Hematopoietic multipotent progenitor cell treated with erythropoietin and hydrocortisone succinate and interleukin-3 and kit ligand, for 17 days (in vitro differentiated cells): ENCODE measurements around the gene ZC3H8.
A peak's percentile ranks its signal among the peaks of the same experiment; 100 is the strongest.
"Not testable (repeated sequence)": the region's sequence is repeated elsewhere in the genome, so short reads cannot be mapped to it uniquely, and the experiment has no call there.

Experiments
- DNase-seq: peaks from one replicate; pipeline ENCODE4 v3.0.0-alpha.2; 2015; ENCODE audit warnings: low spot score

Gene ZC3H8

GRCh38 chr2:112259509-112260294 is 4.9 kb upstream of the ZC3H8 start:
- DNase-seq, result peak; percentile 88

DNA sequence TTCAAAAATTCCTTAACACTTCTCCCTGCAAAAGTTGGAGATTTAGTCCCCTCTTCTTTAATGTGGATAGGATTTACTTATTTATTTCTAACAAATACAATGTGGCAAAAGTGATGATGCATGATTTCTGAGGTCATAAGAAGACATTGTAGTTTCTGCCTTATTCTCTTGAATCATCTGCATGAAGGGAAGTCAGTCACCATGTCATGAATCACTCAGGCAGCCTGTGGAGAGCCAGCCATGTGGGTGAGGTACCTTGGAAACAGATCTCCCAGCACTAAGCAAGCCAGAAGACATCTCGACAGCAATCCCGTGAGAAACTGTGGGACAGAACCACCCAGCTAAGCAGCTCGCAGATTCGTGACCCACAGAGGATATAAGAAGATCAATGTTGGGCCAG is 2.7 kb upstream of the ZC3H8 start:
- no peak for DNase-seq

GRCh38 chr2:112256654-112257053 is 1.8 kb upstream of the ZC3H8 start:
- DNase-seq, result peak; percentile 25

DNA sequence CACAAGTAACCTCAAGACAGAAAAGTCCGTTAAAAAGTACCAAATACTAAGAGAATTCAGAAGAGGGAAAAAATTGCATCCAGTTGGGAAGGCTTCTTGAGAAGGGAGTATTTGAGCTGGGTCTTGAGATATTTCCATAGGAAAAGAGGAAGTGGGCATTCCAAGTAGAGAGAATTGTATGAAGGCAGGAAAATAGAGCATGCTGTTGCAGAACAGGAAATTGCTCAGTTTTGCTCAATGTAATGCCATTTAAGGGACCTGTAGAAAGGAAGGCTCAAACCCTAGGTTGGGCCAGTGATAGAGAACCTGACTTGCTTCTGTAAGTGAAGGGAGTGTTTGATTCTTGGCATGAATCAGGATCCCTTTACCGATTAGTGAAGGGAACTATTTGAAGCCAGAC is 1.0 kb upstream of the ZC3H8 start:
- no peak for DNase-seq

DNA sequence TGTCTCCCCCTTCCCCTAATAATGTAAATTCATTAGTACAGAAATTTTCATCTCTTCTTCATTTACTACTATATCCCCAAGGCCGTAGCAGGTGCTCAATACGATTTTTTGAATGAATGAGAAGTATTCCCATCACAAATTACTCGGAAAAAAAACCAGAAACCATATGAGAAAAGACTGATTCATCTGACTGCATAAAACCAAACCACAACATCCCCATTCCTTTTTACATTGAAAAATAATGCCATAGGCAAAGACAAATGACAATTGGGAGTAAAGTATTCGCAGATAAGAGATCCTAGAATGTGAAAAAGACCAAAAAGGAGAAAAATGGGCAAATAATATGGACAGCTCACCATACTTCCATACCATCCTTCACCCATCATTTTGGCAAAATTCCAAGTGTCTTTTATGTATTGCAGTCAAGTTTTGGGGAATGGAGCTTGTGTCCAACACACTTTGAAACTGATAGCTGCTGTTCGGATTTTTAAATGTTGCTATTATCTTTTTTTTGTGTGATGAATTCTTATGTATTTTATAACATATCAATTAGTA is 1.5 kb downstream of the ZC3H8 start:
- no peak for DNase-seq

GRCh38 chr2:112251271-112251670 is 3.6 kb downstream of the ZC3H8 start:
- DNase-seq, result no peak

DNA sequence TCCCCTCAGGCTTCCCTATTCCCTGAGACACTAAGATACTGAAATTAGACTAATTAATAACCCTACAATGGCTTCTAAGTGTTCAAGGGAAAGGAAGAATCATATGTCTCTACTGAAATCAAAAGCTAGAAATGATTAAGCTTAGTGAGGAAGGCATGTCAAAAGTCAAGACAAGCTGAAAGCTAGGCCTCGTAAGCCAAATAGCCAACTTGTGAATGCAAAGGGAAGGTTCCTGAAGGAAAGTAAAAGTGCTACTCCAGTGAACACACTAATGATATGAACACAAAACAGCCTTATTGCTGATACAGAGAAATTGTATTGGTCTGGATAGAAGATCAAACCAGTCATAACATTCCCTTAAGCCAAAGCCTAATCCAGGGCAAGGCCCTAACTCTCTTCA is 10.0 kb downstream of the ZC3H8 start:
- no peak for DNase-seq

GRCh38 chr2:112243233-112243632 is 11.6 kb downstream of the ZC3H8 start:
- DNase-seq, result no peak

- DNase-seq, result no peak
Measured at GRCh38 chr2:112242384-112242783, 12.5 kb downstream of the ZC3H8 start.

- DNase-seq, result no peak
Measured at GRCh38 chr2:112239862-112240261, 15.0 kb downstream of the ZC3H8 start.

- no peak for DNase-seq
Measured at GRCh38 chr2:112230371-112230770, 24.5 kb downstream of the ZC3H8 start.

DNA sequence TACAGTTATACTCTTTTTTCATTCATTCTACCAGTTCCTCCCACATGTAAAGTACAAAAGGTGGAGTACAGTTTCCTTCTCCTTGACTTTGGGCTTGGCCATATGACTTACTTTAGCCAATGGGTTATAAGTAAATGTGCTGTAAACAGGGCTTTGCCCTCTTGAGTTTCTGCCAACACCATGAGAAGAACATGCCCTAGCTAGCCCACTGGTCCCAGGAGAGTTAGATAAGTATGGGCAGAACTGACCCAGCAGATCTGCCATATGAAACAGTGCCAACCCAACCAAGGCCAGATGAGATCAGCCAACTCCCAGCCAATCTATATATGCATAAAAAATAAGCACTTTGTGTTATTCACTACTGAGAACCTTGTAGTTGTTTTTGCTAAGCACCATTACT is 25.5 kb downstream of the ZC3H8 start:
- peak; percentile 86 for DNase-seq

DNA sequence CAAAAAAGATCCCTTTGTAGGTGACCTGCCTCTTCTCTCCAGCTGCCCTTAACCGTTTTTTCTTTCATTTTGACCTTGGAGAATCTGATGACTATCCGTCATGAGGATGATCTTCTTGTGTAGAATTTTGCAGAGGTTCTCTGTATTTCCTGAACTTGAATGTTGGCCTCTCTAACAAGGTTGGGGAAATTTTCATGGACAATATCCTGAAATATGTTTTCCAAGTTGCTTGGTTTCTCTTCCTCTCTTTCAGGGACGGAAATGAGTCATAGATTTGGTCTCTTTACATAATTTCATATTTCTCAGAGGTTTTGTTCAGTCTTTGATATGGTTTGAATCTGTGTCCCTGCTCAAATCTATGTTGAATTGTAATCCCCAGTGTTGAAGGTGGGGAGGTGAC is 34.0 kb downstream of the ZC3H8 start:
- no peak for DNase-seq

DNA sequence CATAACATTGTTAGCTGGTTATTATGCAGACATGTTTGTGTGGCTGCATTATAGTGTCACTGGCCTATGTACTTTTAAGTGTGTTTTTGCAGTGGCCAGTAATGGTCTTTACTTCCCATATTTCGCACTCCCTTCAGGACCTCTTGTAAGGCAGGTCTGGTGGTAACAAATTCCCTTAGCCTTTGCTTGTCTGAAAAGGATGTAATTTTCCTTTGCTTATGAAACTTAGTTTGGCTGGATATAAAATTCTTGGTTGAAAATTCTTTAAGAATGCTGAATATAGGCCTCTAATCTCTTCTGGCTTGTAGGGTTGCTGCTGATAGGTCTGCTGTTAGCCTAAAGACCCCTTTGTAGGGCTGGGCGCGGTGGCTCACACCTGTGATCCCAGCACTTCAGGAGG is 34.7 kb downstream of the ZC3H8 start:
- DNase-seq, result no peak

GRCh38 chr2:112217854-112218253 is 37.0 kb downstream of the ZC3H8 start:
- DNase-seq, result no peak

DNA sequence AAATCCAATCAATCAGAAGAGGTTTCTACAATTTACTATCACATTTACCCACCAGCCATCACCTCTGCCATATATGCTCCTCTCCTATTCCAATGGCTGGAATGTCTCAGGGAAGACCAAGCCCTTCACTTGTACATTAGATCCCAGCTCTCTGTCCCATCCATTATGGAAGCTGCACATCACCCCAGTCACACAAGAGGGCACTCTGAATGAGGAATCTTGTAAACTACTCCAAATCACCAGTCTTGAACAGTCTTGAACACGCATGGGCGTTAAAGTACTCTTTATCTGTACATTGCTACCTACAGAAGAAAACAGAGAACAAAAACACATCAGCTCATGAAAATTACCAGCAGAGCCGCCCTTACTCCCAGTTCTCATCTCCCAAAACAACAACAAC is 38.7 kb downstream of the ZC3H8 start:
- DNase-seq, result peak; percentile 58

GRCh38 chr2:112207905-112208304 is 46.9 kb downstream of the ZC3H8 start:
- not testable (repeated sequence) for DNase-seq

DNA sequence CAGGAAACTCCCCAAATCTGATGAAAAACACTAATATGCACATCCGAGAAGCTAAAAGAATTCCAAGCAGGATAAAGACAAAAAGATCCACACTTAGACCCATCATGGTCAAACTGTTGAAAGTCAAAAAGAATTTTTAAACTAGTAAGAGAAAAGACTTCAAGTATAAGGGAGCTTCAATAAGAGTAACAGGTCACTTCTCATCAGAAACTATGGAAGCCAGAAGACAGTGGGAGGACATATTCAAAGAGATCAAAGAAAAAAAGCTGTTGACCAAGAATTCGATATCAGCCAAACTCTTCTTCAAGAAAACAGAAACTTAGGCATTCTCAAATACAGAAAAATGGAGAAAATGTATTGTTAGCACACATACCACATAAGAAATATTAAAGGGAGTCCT is 50.4 kb downstream of the ZC3H8 start:
- DNase-seq, result no peak

DNA sequence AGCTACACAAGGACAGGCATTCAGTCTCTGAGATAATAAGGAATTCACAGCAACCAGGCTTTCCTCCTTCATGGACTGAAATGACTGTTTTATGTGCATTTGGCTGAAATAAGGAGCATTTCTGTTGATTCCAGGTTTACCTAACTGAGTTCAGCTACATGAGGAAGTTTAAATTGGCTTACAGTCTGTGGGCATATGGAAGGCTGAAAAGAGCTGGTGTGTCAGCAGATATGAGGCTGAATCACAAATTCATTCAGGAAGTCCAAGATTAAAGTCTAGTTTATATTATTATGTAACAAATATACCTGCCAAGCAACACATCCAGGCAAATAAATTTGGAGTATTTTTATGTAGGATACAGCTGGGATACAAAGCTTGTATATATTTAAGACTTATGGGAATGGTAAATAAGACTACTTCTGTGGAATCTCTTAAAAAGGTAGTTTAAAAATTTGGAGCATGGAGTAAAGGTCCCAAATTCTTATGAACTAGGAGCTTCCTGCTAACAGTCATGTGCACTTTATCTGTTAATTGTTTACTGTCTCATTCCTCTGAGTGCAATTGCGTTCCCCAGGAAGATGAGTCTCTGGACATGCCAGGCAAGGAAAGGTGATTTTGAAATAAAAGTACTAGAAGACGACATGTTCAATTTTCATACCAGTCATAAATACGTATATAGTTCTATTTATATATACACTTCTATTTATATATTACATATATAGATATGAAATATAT is 53.0 kb downstream of the ZC3H8 start:
- DNase-seq, result no peak

DNA sequence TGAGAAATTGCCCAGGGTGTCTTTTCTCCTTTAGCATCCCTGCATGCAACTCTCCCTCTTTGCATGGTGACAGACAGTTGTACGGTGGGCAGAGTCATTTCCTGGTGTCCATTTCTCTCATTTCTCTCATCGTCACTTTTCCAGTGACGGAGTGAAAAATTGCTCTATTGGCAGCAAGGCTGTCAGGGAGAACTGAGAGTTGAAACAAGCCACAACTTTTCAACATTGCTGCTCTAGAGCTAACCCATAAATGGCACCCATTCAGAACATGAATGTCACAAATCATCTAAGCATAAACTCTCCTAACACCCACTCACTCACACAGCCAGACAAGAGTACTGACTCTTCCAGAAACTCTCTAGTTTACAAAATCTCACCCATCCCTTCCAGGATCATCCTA is 55.7 kb downstream of the ZC3H8 start:
- DNase-seq, result no peak

- no peak for DNase-seq
Measured at GRCh38 chr2:112198780-112199179, 56.1 kb downstream of the ZC3H8 start.

DNA sequence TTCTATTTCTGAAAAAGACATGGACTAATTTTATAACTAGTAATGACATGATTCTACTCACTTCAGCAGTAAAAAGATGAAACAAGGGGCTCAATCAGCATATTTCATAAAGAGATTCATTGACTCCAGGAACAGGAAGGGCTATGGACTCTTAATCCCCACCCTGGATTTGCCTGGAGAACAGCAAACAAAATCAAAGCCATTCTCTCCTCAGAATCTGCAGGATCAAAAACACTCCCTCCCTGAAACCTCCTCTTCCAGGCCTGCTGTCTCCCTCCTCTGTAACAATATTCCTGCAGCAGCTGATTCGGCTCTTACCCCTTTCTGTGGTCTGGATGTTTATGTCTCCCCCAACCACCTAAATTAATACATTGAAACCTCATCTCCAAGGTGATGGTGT is 57.0 kb downstream of the ZC3H8 start:
- no peak for DNase-seq

DNA sequence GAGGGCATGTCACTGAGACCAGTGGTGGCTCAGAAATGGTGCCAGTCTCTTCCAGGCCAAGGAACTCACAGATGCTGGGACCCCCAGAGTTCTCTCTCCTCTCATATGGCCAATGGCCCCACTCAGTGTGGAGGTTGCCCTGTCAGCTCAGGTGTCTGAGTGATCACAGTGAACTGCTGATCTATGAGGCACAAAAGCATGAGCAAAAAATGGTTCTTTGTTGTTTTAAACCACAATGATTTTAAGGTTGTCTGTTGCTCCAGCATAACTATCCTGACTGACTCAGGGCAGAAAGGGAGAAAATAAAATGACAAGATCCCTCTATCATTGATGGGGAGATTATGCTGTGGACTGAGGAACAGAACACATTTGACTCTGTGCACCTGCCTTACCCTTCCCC is 58.9 kb downstream of the ZC3H8 start:
- DNase-seq, result no peak
